PC-9 (cell line): ENCODE data around the gene SNRNP48. TPM values are rescaled to one million over a fixed set of nuclear protein-coding genes. Genes with fewer than 3 reads are reported as not detected.

Source experiments
- BruUV-seq: library from RNA; stranded (reverse); fragments of 400-500 nt; replicated peaks from 2 replicates; lab custom pipeline; 2021; lab: Mats Ljungman, UMichigan
- CTCF ChIA-PET: fragments of 300-600 bp; sonication (Branson Sonifier 250); formaldehyde crosslinking; loops from one replicate; lab custom pipeline; 2022; ENCODE audit warnings: antibody characterized with exemption; lab: Charles Lee
- POLR2A ChIA-PET: fragments of 300-600 bp; sonication (Branson Sonifier 250); formaldehyde crosslinking; loops from one replicate; lab custom pipeline; 2022; ENCODE audit warnings: antibody characterized with exemption; ENCODE audit not compliant: unreplicated experiment; lab: Charles Lee
- DNase-seq, 2 experiments: peaks; one replicate each; pipeline versions ENCODE4 v3.0.0 to v3.0.0-alpha.2; 2015 to 2022; ENCODE audit warnings: mixed read lengths in 1 of 2
- H2AFZ ChIP-seq: fragments of 200-600 bp; sonication (generic); 2 replicates; pipeline ENCODE4 v1.8.1; 2017; ENCODE audit warnings: antibody characterized with exemption
- H3F3A ChIP-seq: fragments of 200-600 bp; sonication (generic); 2 replicates; pipeline ENCODE4 v1.8.1; 2017; ENCODE audit warnings: antibody characterized with exemption, mild to moderate bottlenecking, low read depth; ENCODE audit not compliant: insufficient read depth
- H3K27ac ChIP-seq: fragments of 200-600 bp; sonication (generic); 2 replicates; pipeline ENCODE4 v1.6.1; 2016; ENCODE audit warnings: mixed run types
- H3K27me3 ChIP-seq: fragments of 200-600 bp; sonication (generic); 2 replicates; pipeline ENCODE4 v1.6.1; 2016; ENCODE audit warnings: low read depth, mixed run types; ENCODE audit not compliant: insufficient read depth
- H3K36me3 ChIP-seq: fragments of 200-600 bp; sonication (generic); 2 replicates; pipeline ENCODE4 v1.6.1; 2016; ENCODE audit warnings: low read depth, mixed run types
- H3K4me1 ChIP-seq: fragments of 200-600 bp; sonication (generic); replicated peaks from 2 replicates; pipeline ENCODE4 v1.6.1; 2016; ENCODE audit warnings: mixed run types; ENCODE audit not compliant: insufficient read depth
- H3K4me2 ChIP-seq: fragments of 200-600 bp; sonication (generic); 2 replicates; pipeline ENCODE4 v1.6.1; 2017; ENCODE audit warnings: mixed run types
- H3K4me3 ChIP-seq: fragments of 200-600 bp; sonication (generic); 2 replicates; pipeline ENCODE4 v1.6.1; 2016; ENCODE audit warnings: mixed run types
- H3K79me2 ChIP-seq: fragments of 200-600 bp; sonication (generic); 2 replicates; pipeline ENCODE4 v1.6.1; 2017; ENCODE audit warnings: low read depth, mixed run types
- H3K9me2 ChIP-seq: fragments of 200-600 bp; sonication (generic); 2 replicates; pipeline ENCODE4 v1.8.1; 2017; ENCODE audit warnings: mild to moderate bottlenecking; ENCODE audit not compliant: insufficient read depth
- H3K9me3 ChIP-seq: fragments of 200-600 bp; sonication (generic); 2 replicates; pipeline ENCODE4 v1.8.1; 2016; ENCODE audit warnings: low read depth; ENCODE audit not compliant: insufficient read depth
- H4K20me1 ChIP-seq: fragments of 200-600 bp; sonication (generic); 2 replicates; pipeline ENCODE4 v1.8.1; 2017; ENCODE audit not compliant: insufficient read depth
- EZH2 ChIP-seq: fragments of 200-600 bp; sonication (generic); IDR thresholded peaks from 2 replicates; pipeline ENCODE4 v1.8.0; 2017; ENCODE audit warnings: antibody characterized with exemption, low read depth
- intact Hi-C: fragments of 100-400 bp; cut with micrococcal nuclease; formaldehyde crosslinking; loops from one replicate; pipeline ENCODE4 v1.10.0; 2022; ENCODE audit not compliant: unreplicated experiment
- total RNA-seq: library from RNA; stranded (reverse); gene quantifications from 2 replicates; pipeline ENCODE4 v1.2.3, GENCODE V29; 2021
- TF ChIP-seq, protein P1 (sequence below): fragments of 200-600 bp; sonication (generic); conservative IDR thresholded peaks from 2 replicates; pipeline ENCODE4 v1.6.1; 2017; ENCODE audit warnings: mixed run types, antibody characterized with exemption, mild to moderate bottlenecking, moderate library complexity

SNRNP48 gene
- total RNA-seq, 1 experiment from 2014 or later: 21.7 TPM

- H3K36me3 ChIP-seq: no peaks in the 10 kb centered on the region
- H3K27me3 ChIP-seq: no peaks in the 10 kb centered on the region
- H4K20me1 ChIP-seq: no peaks in the 10 kb centered on the region; the same call in 1 of the 2 replicates
- peak overlapping the region; percentile 27 for H3K4me2 ChIP-seq
- H3K79me2 ChIP-seq: peaks cover 60% of the 10 kb centered on the region
- no peaks in the 10 kb centered on the region for H3K9me3 ChIP-seq
- H3K27ac ChIP-seq: no peak overlapping the region
- peaks cover 45% of the 10 kb centered on the region for H3K4me1 ChIP-seq
- DNase-seq: peak in 1 of 2 experiments; percentile 25
- H3K9me2 ChIP-seq: no peaks in the 10 kb centered on the region
- H3F3A ChIP-seq: no peaks in the 10 kb centered on the region
- ChIA-PET CTCF (interaction anchor here (0.6 to 1.1 kb wide), 2 partner anchors 121 to 1347 kb away, joined by 6 to 13 read pairs; no protein-coding TSS in a partner anchor), POLR2A (interaction anchor here (0.9 kb wide), 1 partner anchor 721 kb away, joined by 3 read pairs; no protein-coding TSS in a partner anchor)
- BruUV-seq: no TSS peak
- no peak overlapping the region for H3K4me3 ChIP-seq
- no peak overlapping the region for H2AFZ ChIP-seq
- TF ChIP-seq, protein P1, sequence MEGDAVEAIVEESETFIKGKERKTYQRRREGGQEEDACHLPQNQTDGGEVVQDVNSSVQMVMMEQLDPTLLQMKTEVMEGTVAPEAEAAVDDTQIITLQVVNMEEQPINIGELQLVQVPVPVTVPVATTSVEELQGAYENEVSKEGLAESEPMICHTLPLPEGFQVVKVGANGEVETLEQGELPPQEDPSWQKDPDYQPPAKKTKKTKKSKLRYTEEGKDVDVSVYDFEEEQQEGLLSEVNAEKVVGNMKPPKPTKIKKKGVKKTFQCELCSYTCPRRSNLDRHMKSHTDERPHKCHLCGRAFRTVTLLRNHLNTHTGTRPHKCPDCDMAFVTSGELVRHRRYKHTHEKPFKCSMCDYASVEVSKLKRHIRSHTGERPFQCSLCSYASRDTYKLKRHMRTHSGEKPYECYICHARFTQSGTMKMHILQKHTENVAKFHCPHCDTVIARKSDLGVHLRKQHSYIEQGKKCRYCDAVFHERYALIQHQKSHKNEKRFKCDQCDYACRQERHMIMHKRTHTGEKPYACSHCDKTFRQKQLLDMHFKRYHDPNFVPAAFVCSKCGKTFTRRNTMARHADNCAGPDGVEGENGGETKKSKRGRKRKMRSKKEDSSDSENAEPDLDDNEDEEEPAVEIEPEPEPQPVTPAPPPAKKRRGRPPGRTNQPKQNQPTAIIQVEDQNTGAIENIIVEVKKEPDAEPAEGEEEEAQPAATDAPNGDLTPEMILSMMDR: no peak
- intact Hi-C loops: loop anchor here (1.0 kb wide), 1 partner anchor 42 kb away; no protein-coding TSS in a partner anchor
Measured at GRCh38 chr6:7546896-7547295, 43.1 kb upstream of the SNRNP48 start.

GRCh38 chr6:7547315-7547714, 42.7 kb upstream of the SNRNP48 start:
- Histone ChIP-seq H3K27me3 (no peaks in the 10 kb centered on the region), H3K9me3 (no peaks in the 10 kb centered on the region), H3K4me2 (peak overlapping the region; percentile 27; the same call in 1 of the 2 replicates), H3K4me1 (peaks cover 45% of the 10 kb centered on the region), H4K20me1 (no peaks in the 10 kb centered on the region; the same call in 1 of the 2 replicates), H2AFZ (no peak overlapping the region), H3K27ac (no peak overlapping the region), H3F3A (no peaks in the 10 kb centered on the region), H3K4me3 (no peak overlapping the region), H3K36me3 (no peaks in the 10 kb centered on the region), H3K79me2 (peaks cover 60% of the 10 kb centered on the region), H3K9me2 (no peaks in the 10 kb centered on the region)
- intact Hi-C loops: loop anchor here (1.0 kb wide), 1 partner anchor 42 kb away; no protein-coding TSS in a partner anchor
- TF ChIP-seq, protein P1: no peak
- no peak for TF ChIP-seq EZH2
- ChIA-PET POLR2A (interaction anchor here (0.6 kb wide), 1 partner anchor 42 kb away, joined by 5 read pairs; no protein-coding TSS in a partner anchor), CTCF (interaction anchor here (0.6 to 1.1 kb wide), 2 partner anchors 122 to 1347 kb away, joined by 6 to 13 read pairs; no protein-coding TSS in a partner anchor)
- BruUV-seq: no TSS peak
- DNase-seq: no peak

DNA sequence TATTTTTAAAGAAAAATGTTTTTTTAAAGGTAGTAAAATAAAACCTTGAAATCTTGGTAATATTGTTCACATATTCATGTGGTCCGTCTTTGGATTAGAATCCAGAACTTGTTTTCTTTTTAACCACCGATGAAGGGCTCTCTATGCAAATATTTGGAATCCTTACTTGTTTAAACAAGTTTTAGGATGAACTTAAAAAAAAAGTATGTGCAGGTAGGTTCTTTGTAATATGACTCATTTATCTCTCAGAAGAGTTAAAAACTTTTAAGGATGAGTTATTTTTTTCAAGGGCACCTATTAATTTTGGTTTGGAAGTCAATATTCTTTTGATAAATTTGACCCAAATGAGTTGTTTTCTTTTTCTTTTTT, 39.6 kb upstream of the SNRNP48 start:
- Histone ChIP-seq H3K9me3 (no peaks in the 10 kb centered on the region), H3K27me3 (no peaks in the 10 kb centered on the region), H3K4me2 (no peak overlapping the region), H3K79me2 (peaks cover 37% of the 10 kb centered on the region), H3K27ac (no peak overlapping the region), H3K4me3 (no peak overlapping the region), H3K9me2 (no peaks in the 10 kb centered on the region), H3F3A (no peaks in the 10 kb centered on the region), H4K20me1 (no peaks in the 10 kb centered on the region; the same call in 1 of the 2 replicates), H3K4me1 (peaks cover 27% of the 10 kb centered on the region), H2AFZ (no peak overlapping the region), H3K36me3 (no peaks in the 10 kb centered on the region)
- no TSS peak for BruUV-seq
- no peak for DNase-seq
- intact Hi-C loops: no loop called here
- CTCF ChIA-PET: no interaction called here
- POLR2A ChIA-PET: no interaction called here
- TF ChIP-seq, protein P1: no peak
- no peak for TF ChIP-seq EZH2
